D721Med (cell line): ENCODE data around the gene PRSS27.

Experiments
- DNase-seq: peaks from one replicate; pipeline ENCODE4 v3.0.0; 2011; ENCODE audit warnings: low spot score; ENCODE audit not compliant: insufficient read length
- FAIRE-seq: peaks from 2 replicates; lab custom pipeline; 2011; peaks lifted over from hg19 to GRCh38; lab: Jason Lieb, UNC
- CTCF ChIP-seq: IDR thresholded peaks from 2 replicates; pipeline ENCODE4 v1.5.1; 2012; ENCODE audit warnings: mild to moderate bottlenecking, control low read depth; ENCODE audit not compliant: insufficient read depth; ENCODE audit errors: missing control alignments

PRSS27 gene

GRCh38 chr16:2708290-2708639, 11.8 kb downstream of the PRSS27 start:
- FAIRE-seq (no peak), DNase-seq (no peak)
- TF ChIP-seq CTCF, result no peak

- DNase-seq (no peak), FAIRE-seq (no peak)
- no peak for TF ChIP-seq CTCF
Observed at GRCh38 chr16:2707368-2708289, 12.4 kb downstream of the PRSS27 start.

GRCh38 chr16:2706611-2707311, 13.3 kb downstream of the PRSS27 start:
- TF ChIP-seq CTCF, result no peak
- no peak for FAIRE-seq
- no peak for DNase-seq

- no peak for FAIRE-seq
- no peak for DNase-seq
- no peak for TF ChIP-seq CTCF
Observed at GRCh38 chr16:2706085-2706484, 13.9 kb downstream of the PRSS27 start.

- DNase-seq, result no peak
- no peak for TF ChIP-seq CTCF
- FAIRE-seq, result no peak
Observed at GRCh38 chr16:2705351-2705750, 14.7 kb downstream of the PRSS27 start.

GRCh38 chr16:2704983-2705275, 15.1 kb downstream of the PRSS27 start:
- no peak for FAIRE-seq
- no peak for TF ChIP-seq CTCF
- no peak for DNase-seq
